Inflammatory macrophage treated with lipopolysaccharide for 4 hours (primary cell): ENCODE data around the gene UBA1.
"Not testable (repeated sequence)": the region's sequence is repeated elsewhere in the genome, so short reads cannot be mapped to it uniquely, and the experiment has no call there.

Experiments used
- DNase-seq: peaks from one replicate; pipeline ENCODE4 v3.0.0-alpha.2; 2020

Gene UBA1

GRCh38 chrX:47232803-47233332, 39.2 kb downstream of the UBA1 start, which contains the start of gene USP11:
USP11 (plus strand) TSS chrX:47233009; CDS start chrX:47233044, 35 bp downstream.
- DNase-seq: peak; percentile 31

- DNase-seq: peak; percentile 96
These were observed 39.9 kb downstream of the UBA1 start for GRCh38 chrX:47233333-47234113.

- no peak for DNase-seq
These were observed 41.0 kb downstream of the UBA1 start for GRCh38 chrX:47234583-47234982.

- no peak for DNase-seq
These were observed 42.1 kb downstream of the UBA1 start for GRCh38 chrX:47235691-47236103.

GRCh38 chrX:47239199-47239598, 45.6 kb downstream of the UBA1 start:
- no peak for DNase-seq

GRCh38 chrX:47239898-47240545, 46.4 kb downstream of the UBA1 start:
- no peak for DNase-seq

- DNase-seq: no peak
These were observed 47.0 kb downstream of the UBA1 start for GRCh38 chrX:47240619-47241018.

GRCh38 chrX:47241201-47242011, 47.8 kb downstream of the UBA1 start:
- DNase-seq: no peak

- no peak for DNase-seq
These were observed 48.7 kb downstream of the UBA1 start for GRCh38 chrX:47242321-47242720.

- no peak for DNase-seq
These were observed 49.7 kb downstream of the UBA1 start for GRCh38 chrX:47243351-47243750.

GRCh38 chrX:47244676-47245075, 51.0 kb downstream of the UBA1 start:
- no peak for DNase-seq

- DNase-seq: no peak
These were observed 51.5 kb downstream of the UBA1 start for GRCh38 chrX:47245156-47245555.

- no peak for DNase-seq
These were observed 53.8 kb downstream of the UBA1 start for GRCh38 chrX:47247206-47247998.

- DNase-seq: no peak
These were observed 54.3 kb downstream of the UBA1 start for GRCh38 chrX:47247999-47248320.

- no peak for DNase-seq
These were observed 54.9 kb downstream of the UBA1 start for GRCh38 chrX:47248576-47248975.

GRCh38 chrX:47250017-47250347, 56.4 kb downstream of the UBA1 start:
- no peak for DNase-seq

- not testable (repeated sequence) for DNase-seq
These were observed 64.0 kb downstream of the UBA1 start for GRCh38 chrX:47257620-47258019.
